Measurements from ENCODE around the gene VOPP1.

Gene VOPP1

DNA sequence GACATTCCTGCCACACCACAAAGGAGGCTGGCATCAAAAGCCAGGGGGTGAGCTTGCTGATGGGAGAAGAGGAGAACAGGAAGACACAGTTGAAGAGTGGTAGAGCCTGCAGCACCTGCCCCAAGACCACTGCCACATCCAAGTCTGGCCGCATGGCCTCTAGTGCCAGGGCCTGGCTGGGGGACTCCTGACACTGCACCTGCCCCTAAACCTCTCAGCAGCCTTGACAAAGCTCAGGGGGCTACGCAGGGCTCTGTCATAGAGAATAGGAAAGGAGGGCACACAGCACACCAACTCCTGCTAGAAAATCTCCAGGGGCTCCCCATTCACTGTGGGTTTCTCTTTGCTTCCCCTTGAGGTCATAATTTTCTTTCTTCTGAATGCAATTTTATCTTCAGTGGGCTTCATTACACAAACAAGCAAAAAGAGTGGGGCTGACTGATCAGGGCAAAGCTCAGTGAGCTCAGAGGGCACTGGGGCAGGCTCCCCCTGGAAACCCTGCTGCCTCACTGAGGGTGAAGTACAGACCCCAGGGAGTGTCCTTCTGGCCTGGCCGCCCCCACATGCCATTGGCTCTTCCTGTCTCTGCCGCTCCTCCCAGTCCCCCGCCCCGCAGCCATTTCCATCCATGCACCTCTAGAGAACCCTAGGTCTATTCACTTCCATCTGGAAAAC is 37.2 kb downstream of the VOPP1 start:
- Histone ChIP-seq H3K27me3 (ENCODE audit: insufficient read depth, low read length, poor library complexity, severe bottlenecking) (no peaks in the 10 kb centered on the region), H3K9me3 (ENCODE audit: insufficient read depth, low read depth, low read length) (no peaks in the 10 kb centered on the region), H3K4me3 (ENCODE audit: low read length, poor library complexity, severe bottlenecking) (peak overlapping the region; percentile 33), H3K4me1 (ENCODE audit: insufficient read depth, low read length, poor library complexity, severe bottlenecking) (peaks cover 59% of the 10 kb centered on the region), H3K9ac (ENCODE audit: low read depth, low read length, poor library complexity, severe bottlenecking) (no peak overlapping the region), H2AFZ (ENCODE audit: low read length) (no peak overlapping the region), H3K79me2 (ENCODE audit: insufficient read depth, low read length) (peaks cover 85% of the 10 kb centered on the region), H3K4me2 (ENCODE audit: low read depth, low read length, poor library complexity, severe bottlenecking) (peak overlapping the region; percentile 77), H3K36me3 (ENCODE audit: insufficient read depth, low read length) (no peaks in the 10 kb centered on the region), H3F3A (ENCODE audit: low read depth) (no peaks in the 10 kb centered on the region), H4K20me1 (ENCODE audit: insufficient read depth, low read length, poor library complexity, severe bottlenecking) (peaks cover 83% of the 10 kb centered on the region), H3K9me2 (replicated peaks; ENCODE audit: low read depth, low read length) (no peaks in the 10 kb centered on the region)
- TF ChIP-seq, protein P1, sequence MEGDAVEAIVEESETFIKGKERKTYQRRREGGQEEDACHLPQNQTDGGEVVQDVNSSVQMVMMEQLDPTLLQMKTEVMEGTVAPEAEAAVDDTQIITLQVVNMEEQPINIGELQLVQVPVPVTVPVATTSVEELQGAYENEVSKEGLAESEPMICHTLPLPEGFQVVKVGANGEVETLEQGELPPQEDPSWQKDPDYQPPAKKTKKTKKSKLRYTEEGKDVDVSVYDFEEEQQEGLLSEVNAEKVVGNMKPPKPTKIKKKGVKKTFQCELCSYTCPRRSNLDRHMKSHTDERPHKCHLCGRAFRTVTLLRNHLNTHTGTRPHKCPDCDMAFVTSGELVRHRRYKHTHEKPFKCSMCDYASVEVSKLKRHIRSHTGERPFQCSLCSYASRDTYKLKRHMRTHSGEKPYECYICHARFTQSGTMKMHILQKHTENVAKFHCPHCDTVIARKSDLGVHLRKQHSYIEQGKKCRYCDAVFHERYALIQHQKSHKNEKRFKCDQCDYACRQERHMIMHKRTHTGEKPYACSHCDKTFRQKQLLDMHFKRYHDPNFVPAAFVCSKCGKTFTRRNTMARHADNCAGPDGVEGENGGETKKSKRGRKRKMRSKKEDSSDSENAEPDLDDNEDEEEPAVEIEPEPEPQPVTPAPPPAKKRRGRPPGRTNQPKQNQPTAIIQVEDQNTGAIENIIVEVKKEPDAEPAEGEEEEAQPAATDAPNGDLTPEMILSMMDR (conservative IDR thresholded peaks at IDR 0.05; ENCODE audit: low read length): no peak
- no peak for TF ChIP-seq EZH2phosphoT487 (IDR thresholded peaks at IDR 0.05; ENCODE audit: borderline replicate concordance)

DNA sequence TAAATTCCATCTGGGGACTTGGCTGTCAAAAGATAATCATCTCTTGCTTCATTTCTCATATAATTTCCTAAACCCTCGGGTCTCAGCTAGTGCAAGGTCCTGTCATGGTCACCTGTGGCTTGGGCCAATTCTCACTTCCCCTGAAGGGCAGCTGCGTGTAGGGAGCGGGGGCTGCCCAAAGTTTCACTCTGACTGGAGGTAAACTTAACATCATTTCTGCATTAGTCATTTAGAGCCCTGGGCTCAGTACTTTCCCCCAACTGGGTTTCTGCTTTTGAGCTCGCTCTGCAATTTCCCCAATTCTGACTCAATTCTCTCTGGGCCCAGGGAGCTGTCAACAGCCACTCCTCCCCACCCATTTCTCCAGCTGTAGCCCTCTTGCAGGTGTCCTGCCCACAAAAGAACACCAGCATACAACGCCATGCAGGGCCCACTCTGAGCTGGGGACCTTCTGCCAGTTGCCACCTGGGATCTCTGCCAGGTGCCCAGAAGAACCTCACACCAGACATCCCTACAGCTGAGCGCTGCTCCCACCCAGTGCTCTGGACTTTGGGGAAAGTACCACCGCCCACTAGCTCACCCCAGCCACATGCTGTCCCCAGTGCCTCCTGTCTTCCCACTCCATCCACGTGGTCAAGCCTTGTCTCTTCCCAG is 37.9 kb downstream of the VOPP1 start:
- Histone ChIP-seq H3K9me2 (replicated peaks; ENCODE audit: low read depth, low read length) (no peaks in the 10 kb centered on the region), H3F3A (ENCODE audit: low read depth) (no peaks in the 10 kb centered on the region), H3K27me3 (ENCODE audit: insufficient read depth, low read length, poor library complexity, severe bottlenecking) (no peaks in the 10 kb centered on the region), H3K4me3 (ENCODE audit: low read length, poor library complexity, severe bottlenecking) (peak overlapping the region; percentile 33), H3K36me3 (ENCODE audit: insufficient read depth, low read length) (no peaks in the 10 kb centered on the region), H4K20me1 (ENCODE audit: insufficient read depth, low read length, poor library complexity, severe bottlenecking) (peaks cover 78% of the 10 kb centered on the region), H3K4me1 (ENCODE audit: insufficient read depth, low read length, poor library complexity, severe bottlenecking) (peaks cover 59% of the 10 kb centered on the region), H3K4me2 (ENCODE audit: low read depth, low read length, poor library complexity, severe bottlenecking) (peak overlapping the region; percentile 77), H3K79me2 (ENCODE audit: insufficient read depth, low read length) (peaks cover 86% of the 10 kb centered on the region), H2AFZ (ENCODE audit: low read length) (no peak overlapping the region), H3K9ac (ENCODE audit: low read depth, low read length, poor library complexity, severe bottlenecking) (no peak overlapping the region), H3K9me3 (ENCODE audit: insufficient read depth, low read depth, low read length) (no peaks in the 10 kb centered on the region)
- TF ChIP-seq, protein P1 (conservative IDR thresholded peaks at IDR 0.05; ENCODE audit: low read length): no peak
- no peak for TF ChIP-seq EZH2phosphoT487 (IDR thresholded peaks at IDR 0.05; ENCODE audit: borderline replicate concordance)

DNA sequence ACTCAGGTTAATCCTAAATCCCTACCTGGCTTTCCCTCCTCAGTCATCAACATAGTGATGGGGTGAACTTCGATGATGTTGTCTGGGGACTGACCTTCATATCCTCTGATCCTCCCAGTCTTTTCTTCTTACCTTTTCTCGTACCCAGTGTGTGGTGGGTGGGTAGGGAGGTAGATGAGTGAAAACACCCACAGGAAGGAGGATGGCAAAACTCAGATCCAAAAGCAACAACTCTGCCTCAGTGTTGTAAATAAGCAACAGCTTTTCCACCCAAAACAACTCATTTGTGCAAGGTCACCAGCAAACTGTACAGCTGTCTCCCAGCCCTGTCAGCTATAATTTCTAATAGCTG is 38.6 kb downstream of the VOPP1 start:
- no peaks in the 10 kb centered on the region for H3F3A ChIP-seq (ENCODE audit: low read depth)
- no peaks in the 10 kb centered on the region for H3K9me3 ChIP-seq (ENCODE audit: insufficient read depth, low read depth, low read length)
- peaks cover 87% of the 10 kb centered on the region for H3K79me2 ChIP-seq (ENCODE audit: insufficient read depth, low read length)

More for the DNA sequence above, 38.6 kb downstream of the VOPP1 start:
- Histone ChIP-seq H3K36me3 (ENCODE audit: insufficient read depth, low read length) (no peaks in the 10 kb centered on the region), H3K9ac (ENCODE audit: low read depth, low read length, poor library complexity, severe bottlenecking) (no peak overlapping the region), H3K27me3 (ENCODE audit: insufficient read depth, low read length, poor library complexity, severe bottlenecking) (no peaks in the 10 kb centered on the region), H3K4me2 (ENCODE audit: low read depth, low read length, poor library complexity, severe bottlenecking) (peak overlapping the region; percentile 77), H3K4me3 (ENCODE audit: low read length, poor library complexity, severe bottlenecking) (peak overlapping the region; percentile 33), H2AFZ (ENCODE audit: low read length) (no peak overlapping the region), H3K4me1 (ENCODE audit: insufficient read depth, low read length, poor library complexity, severe bottlenecking) (peaks cover 59% of the 10 kb centered on the region), H4K20me1 (ENCODE audit: insufficient read depth, low read length, poor library complexity, severe bottlenecking) (peaks cover 80% of the 10 kb centered on the region), H3K9me2 (replicated peaks; ENCODE audit: low read depth, low read length) (no peaks in the 10 kb centered on the region)
- no peak for TF ChIP-seq EZH2phosphoT487 (IDR thresholded peaks at IDR 0.05; ENCODE audit: borderline replicate concordance)
- TF ChIP-seq, protein P1 (conservative IDR thresholded peaks at IDR 0.05; ENCODE audit: low read length): no peak
